ENCODE results near the gene CD300C.
"Not testable (repeated sequence)": the region's sequence is repeated elsewhere in the genome, so short reads cannot be mapped to it uniquely, and the experiment has no call there.

CD300C gene

GRCh38 chr17:74508156-74508555, 37.8 kb downstream of the CD300C start:
- no peak for DNase-seq

- not testable (repeated sequence) for DNase-seq
Measured at GRCh38 chr17:74503949-74504348, 42.0 kb downstream of the CD300C start.

- DNase-seq, result no peak
Measured at GRCh38 chr17:74502861-74503260, 43.1 kb downstream of the CD300C start.

GRCh38 chr17:74499992-74500391, 45.9 kb downstream of the CD300C start:
- DNase-seq, result no peak

- DNase-seq, result no peak
Measured at GRCh38 chr17:74497471-74497870, 48.4 kb downstream of the CD300C start.

GRCh38 chr17:74493331-74493833, 52.5 kb downstream of the CD300C start:
- peak; percentile 23 for DNase-seq

GRCh38 chr17:74491626-74492025, 54.3 kb downstream of the CD300C start:
- no peak for DNase-seq
